HG02973 (cell line): ENCODE measurements around the gene PI4KA.
"Not testable (repeated sequence)": the region's sequence is repeated elsewhere in the genome, so short reads cannot be mapped to it uniquely, and the experiment has no call there.

Experiments
- ATAC-seq: cut with Tn5 transposase; IDR thresholded peaks from one replicate; pipeline ENCODE4 v1.9.1; 2021; ENCODE audit warnings: moderate library complexity; ENCODE audit not compliant: unreplicated experiment

Gene PI4KA

DNA sequence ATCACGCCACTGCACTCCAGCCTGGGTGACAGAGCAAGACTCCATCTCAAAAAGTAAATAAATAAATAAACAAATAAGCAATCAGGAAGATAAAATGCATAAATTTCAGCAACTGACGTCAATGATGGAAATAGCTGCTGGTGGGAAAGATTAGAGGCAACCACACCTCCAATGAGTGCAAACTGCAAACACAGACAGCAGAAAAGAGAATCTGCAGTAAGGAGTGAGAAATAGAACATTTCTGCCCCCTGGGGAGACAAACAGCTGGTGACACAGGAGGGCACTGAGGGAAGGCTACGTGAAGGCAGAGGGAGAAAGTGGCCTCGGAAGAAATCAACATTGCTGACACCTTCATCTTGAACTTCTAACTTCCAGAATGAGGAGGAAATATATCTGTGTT lies 6.5 kb downstream of the PI4KA start:
- no peak for ATAC-seq

DNA sequence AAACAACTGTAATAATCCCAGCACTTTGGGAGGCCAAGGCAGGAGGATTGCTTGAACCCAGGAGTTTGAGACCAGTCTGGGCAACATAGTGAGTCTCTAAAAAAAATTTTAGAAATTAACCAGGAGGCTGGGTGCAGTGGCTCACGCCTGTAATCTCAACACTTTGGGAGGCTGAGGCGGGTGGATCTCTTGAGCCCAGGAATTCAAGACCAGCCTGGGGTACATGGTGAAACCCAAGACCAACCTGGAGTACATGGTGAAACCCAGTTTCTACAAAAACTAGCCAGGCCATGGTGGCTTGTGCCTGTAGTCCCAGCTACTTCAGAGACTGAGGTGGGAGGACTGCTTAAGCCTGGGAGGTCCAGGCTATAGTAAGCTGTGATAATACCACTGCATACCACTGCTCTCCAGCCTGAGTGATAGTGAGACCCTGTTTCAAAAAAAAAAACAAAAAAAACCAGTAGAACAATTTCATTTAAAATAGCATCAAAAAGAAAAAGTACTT lies 11.2 kb downstream of the PI4KA start:
- ATAC-seq = no peak

DNA sequence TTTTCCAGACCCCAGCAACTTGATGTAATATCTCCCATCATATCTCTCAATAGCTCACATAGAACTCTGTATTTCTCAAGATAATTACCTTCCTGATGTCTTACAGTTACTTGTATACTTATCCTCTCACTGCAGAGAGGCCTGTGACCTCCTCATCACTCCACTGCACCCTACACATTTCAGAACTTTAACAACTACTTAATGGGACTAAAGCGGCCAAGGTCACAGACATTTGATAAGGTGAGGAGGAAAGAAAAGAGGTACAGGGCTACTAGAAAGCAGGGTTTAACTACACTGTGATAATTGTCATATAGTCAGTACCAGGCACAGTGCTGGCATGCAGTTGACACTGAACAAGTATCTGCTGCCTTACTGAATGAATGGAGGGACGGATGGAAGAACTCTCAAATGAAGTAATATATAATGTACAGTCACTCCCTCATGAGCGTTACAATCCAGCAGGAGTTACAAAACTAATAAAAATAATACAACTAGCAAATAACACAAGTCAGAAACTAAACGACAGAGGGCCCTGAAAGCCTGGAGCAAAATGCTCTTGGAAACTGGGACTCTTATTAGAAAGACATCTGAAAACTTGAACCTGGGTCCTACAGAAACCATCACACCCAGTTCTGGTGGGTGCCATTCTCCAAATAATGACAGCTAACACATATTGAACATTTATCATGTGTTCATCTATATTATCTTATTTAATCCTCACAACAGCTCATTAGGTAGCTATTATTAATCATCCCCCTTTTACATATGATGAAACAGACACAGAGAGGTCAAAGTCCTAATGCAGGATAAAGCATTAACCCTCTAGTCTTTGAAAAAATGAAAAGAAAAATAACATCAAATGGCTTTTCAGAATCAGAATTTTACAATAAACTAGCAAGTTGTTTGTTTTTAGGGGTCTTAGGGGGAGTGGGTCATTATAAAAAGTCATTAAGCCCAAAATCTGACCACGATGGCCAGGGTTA lies 14.3 kb downstream of the PI4KA start:
- no peak for ATAC-seq

DNA sequence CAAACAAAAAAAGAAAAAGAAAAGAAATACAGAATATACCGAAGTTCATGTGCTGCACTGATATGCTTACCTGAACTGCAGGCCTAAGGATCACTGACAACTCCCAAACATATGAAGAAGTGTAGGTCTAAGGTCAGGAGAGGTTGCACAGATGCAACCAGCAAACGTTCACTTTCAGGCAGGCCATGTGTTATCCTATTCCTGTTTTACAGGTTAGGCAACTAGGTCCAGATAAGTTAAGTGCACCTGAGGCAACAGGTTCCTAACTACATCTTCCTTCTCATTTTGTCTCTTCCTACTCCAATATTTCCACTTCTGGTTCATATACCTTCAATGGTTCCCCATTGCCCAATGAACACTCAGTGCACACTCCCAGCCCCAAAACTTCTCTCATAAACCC lies 15.1 kb downstream of the PI4KA start:
- ATAC-seq = no peak

DNA sequence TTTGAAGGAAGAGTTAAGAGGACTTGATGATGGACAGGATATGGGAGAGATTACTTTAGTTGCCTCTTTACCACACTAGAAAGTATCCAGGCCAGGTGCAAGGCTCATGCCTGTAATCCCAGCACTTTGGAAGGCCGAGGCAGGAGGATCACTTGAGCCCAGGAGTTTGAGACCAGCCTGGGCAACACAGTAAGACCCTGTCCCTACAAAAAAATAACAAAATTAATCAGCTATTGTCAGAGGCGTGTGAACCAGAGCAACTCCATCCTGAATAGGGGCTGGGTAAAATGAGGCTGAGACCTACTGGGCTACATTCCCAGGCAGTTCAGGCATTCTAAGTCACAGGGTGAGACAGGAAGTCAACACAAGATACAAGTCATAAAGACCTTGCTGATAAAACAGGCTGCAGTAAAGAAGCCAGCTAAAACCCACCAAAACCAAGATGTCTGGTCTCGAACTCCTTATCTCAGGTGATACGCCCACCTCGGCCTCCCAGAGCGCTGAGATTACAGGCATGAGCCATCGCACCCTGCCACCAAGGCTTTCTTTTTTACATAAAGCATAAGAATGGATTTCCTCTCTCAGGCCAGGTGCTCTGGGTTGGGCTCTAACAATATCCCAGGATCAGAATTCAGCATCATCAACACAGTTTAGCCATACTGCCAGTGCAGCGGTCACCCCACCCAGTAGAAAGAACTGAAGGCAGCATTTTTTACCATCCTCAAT lies 17.8 kb downstream of the PI4KA start:
- ATAC-seq = no peak

DNA sequence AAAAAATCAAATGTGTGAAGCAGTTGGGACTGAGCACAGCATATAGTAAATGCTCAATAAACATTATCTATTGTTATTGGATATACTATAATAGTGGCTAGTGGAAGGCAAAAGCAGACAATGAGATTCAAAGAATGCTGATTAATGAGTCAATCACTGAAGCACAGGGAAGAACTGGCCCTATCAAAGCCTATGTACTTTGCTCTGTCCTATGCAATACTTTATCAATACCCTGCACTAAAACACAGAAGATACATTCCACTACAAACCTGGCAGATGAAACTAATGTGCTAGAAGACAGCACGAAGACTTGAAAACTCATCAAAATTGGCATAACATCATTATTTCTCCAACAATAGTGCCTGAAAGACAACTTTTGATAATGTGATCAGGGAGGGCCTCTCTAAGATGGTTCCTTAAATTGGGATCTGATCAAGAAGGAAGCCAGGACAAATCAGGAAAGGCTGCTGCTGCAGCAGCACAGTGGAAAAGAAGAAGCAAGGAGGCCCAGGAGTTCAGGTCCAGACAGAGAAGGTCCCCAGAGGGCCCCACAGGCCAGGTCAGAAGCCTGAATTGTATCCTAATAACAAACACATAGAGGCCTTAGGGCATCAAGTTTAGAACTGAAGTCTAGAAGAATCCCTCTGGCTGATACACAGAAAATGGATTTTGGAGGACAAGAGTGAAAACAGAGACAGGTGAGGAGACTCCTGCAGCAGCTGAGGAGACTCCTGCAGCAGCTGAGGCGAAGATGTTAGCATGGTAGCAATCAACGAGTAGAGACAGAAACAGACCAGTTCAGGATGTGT lies 18.6 kb downstream of the PI4KA start:
- no peak for ATAC-seq

DNA sequence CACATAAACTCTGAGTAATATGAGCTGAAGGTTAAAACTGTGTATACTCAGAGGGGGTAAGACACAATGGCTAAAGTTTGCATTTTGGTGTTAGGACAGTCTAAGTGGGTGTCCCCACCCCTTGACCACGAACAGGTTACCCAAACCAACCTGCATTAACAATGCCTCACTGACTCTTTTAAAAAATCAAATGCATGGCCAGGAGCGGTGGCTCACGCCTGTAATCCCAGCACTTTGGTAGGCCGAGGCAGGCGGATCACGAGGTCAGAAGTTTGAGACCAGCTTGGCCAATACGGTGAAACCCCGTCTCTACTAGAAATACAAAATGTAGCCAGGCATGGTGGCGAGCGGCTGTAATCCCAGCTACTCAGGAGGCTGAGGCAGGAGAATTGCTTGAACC lies 19.3 kb downstream of the PI4KA start:
- not testable (repeated sequence) for ATAC-seq

DNA sequence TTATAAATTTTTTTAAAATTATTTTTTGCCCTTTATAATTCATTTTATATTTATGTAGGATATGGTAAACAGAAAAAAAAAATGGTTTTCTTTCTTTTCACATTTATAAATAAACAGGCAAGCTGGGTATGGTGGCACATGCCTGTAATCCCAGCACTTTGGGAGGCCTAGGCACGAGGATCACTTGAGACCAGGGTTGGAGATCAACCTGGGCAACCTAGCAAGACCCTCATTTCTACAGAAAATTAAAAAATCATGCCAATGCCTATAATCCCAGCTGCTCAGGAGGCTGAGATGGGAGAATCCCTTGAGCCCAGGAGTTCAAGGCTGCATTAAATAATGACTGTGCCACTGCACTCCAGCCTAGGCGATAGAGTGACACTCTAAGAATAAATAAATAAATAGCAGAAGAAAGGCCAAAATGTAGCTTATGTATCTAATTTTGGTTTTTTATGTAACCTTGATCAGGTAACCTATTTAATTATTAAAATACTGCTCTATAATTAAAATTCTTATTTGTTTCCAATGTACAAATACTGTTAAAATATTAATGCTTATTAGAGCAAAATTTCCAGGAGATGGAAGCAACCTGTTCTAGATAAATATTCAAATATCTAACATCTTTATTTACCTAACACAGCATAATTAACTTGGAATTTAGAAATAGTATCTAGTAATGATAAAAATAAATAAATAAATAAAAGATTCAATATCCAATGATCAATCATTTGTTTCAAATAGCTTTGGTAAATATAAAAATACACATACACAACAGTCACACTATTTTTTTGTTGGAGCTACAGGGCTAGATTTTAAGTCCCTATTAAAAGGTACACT lies 21.4 kb downstream of the PI4KA start:
- no peak for ATAC-seq

DNA sequence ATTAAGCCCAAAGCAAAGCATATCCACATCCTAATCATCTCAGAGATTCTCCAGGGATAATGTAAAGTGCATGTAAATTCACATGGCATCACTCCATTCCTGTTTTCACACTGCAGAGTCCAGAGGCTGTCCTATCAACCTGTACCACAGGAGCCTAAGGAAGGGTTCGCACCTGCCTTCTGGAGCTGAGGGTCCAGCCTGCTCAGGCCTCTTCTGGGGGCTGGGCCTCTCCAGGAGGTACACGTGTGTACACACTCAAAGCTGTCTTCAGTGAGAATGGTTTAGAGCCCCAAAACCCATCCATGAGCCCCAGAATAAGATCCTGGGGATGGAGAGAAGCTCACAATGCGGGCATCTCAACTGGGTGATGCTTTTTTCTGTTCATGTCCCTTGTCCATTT lies 23.9 kb downstream of the PI4KA start:
- ATAC-seq = no peak

DNA sequence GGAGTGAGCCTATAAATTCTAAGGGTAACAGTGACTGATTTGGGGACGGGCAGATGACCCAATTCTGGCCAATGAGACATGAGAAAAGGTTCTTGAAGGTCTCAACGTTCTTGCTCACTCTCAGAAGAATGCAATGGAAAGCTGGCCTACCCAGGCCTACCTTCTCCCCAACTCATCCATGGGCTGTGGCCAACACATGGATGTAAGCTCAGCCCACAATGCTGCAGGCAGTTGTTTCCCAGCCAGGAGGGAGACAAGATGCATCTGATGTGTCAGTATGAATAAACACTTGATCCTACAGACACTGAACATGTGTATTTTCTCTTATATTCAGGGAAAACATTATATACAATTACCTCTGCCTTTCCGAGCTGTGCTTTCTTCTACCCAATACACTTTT lies 24.4 kb downstream of the PI4KA start:
- ATAC-seq = no peak

DNA sequence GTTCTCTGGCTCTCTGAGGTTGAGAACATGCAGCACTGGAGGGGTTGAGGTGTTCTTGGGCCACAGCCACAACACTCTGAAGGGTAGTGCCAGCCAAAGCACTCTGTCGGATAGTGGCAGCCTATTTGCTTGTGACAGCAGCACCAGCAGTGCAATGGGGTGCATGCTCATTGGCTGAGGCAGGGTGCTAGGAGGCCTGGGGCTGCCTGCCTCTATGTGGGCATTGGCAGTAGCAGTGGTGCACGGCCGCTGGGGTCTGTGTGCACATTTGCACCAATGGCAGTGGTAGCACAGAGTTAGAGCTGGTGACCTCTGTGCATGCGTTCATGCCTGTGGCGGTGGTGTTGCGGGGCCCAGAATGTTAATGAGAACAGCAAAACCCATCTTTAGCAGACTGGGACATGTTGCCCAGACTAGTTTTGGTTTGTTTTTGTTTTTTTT lies 25.4 kb downstream of the PI4KA start:
- no peak for ATAC-seq

DNA sequence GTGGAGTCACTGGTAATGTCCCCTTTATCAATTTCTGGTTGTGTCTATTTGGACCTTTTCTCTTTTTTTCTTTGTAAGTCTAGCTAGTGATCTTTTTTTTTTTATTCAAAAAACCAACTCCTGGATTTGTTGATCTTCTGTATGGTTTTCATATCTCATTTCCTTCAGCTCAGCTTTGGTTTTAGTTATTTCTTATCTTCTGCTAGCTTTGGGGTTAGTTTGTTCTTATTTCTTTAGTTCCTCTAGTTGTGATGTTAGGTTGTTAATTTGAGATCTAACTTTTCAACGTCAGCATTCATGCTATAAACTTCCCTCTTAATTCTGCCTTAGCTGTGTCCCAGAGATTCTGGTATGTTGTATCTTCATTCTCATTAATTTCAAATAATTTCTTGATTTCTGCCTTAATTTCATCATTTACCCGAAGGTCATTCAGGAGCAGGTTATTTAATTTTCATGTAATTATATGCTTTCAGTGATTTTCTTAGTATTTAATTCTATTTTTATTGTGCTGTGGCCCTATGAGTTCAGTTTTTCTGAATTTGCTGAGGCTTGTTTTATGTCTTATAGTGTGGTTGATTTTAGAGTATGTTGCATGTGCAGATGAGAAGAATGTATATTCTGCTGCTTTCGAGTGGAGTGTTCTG lies 29.0 kb downstream of the PI4KA start:
- no peak for ATAC-seq

DNA sequence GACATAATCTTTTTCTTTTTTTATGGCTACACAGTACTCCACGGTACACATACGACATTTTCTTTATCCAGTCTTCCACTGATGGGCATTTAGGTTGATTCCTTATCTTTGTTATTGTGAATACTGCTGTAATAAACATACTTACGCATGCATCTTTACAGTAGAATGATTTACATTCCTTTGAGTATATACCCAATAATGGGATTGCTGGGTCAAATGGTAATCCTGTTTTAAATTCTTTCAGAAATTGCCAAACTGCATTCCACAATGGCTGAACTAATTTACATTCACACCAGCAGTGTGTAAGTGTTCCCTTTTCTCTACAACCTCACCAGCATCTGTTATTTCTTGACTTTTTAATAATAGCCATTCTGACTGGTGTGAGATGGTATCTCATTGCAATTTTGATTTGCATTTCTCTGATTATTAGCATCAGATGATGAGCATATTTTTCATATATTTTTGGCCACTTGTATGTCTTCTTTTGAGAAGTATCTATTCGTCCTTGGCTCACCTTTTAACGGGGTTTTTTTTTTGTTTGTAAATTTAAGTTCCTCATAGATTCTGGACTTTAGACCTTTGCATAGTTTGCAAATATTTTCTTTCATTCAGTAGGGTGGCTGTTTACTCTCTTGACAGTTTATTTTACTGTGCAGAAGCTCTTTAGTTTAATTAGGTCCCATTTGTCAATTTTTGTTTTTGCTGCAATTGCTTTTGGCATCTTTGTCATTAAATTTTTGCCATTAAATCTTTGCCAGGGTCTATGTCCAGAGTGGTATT lies 32.0 kb downstream of the PI4KA start:
- ATAC-seq = not testable (repeated sequence)

DNA sequence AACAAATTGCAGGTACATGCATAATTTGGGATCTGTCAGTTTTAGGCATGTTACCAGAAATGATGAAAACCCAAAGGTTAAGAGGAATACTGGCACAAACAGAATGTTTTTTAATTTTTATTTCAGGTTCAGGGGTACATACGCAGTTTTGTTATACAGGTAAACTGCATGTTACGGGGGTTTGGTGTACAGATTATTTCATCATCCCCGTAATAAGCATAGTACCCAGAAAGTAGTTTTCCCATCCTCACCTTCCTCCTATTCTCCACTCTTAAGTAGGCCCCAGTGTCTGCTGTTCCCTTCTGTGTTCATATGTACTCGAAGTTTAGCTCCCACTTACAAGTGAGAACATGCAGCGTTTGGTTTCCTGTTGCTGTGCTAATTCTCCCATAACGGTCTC lies 33.0 kb downstream of the PI4KA start:
- no peak for ATAC-seq

DNA sequence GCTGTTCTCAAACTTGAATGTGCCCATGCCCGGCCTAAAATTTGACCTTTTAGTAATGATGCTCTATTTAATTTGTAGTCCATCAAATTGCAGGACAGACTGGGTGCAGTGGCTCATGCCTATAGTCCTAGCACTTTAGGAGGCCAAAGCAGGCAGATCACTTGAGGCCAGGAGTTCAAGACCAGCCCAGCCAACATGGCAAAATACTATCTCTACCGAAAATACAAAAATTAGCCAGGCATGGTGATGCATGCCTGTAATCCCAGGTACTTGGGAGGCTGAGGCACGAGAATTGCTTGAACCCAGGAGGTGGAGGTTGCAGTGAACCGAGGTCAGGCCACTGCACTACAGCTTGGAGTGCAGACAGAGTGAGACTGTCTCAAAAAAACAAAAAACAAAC lies 33.4 kb downstream of the PI4KA start:
- not testable (repeated sequence) for ATAC-seq

DNA sequence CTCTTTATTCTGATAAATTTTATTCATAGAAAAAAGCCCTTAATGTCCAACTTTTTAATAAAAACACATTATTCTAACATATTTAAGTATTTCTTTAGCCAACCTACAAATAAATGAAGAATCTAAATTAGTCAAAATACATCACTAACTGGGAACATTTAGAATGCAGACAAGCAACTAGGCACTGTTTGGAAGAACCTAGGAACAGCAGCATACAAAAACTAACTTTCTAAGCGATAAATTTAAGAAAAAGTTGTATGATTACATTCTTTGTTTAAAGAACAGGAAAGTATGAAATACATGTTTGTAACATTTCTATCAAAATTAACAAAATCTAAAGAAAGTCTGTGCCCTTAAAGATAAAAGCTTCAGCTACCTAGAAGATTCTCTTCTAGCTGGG lies 35.3 kb downstream of the PI4KA start:
- ATAC-seq = no peak

DNA sequence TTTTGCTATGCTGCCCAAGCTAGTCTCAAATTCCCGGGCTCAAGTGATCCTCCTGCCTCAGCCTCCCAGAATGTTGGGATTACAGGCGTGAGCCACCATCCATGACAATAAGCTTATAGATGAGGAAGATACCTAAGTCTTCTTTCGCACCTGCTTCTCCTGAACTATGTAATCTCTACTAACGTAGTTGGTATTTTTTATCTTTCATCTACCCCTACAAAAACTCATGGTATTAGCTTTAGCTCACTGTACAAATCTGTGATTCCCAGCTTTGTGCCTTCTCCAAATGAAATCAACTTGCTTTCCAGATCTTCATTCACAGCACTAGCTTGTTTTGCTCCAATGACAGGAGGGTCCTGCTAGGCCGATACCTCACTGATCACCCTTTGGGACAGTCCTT lies 36.4 kb downstream of the PI4KA start:
- ATAC-seq = no peak

DNA sequence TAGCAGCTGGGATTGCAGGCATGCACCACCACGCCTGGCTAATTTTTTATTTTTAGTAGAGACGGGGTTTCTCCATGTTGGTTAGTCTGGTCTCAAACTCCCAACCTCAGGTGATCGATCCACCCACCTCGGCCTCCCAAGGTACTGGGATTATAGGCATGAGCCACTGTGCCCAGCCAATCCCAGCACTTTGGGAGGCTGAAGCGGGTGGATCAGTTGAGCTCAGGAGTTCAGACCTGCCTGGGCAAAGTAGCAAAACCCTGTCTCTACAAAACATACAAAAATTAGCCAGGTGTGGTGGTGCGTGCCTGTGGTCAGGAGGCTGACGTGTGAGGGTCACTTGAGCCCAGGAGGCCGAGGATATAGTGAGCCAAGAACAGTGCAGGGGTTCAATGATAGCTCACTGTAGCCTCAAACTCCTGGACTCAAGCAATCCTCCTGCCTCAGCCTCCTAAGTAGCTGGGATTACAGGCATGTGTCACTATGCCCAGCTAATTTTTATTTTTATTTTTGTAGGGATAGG lies 36.8 kb downstream of the PI4KA start:
- not testable (repeated sequence) for ATAC-seq

DNA sequence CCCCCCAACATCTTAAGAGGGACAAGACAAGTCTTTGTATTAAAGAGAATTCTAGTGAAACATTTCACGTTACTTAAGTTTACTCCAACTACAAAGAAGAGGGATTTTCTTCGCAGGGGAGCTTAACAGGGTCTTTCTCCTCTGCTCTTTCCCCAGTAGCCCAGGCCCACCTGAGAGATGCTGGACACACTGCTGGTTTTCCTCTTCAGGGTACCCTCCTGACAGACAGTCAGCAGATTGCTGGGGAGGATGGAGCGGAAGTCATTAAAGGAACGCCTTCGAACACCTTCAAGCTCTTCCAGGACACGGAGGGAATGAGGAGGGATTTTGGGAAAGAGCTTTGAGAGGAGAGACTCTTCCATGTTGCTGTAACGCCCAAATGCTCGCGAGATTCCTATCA lies 39.1 kb downstream of the PI4KA start:
- no peak for ATAC-seq
